GM12801 (cell line): ENCODE measurements around the gene KIF21B.

Source experiments
- TF ChIP-seq, protein P1 (sequence below): IDR thresholded peaks from one replicate; pipeline ENCODE4 v1.5.1; 2011; ENCODE audit warnings: control low read depth; ENCODE audit not compliant: insufficient read length; ENCODE audit errors: extremely low read depth

The KIF21B gene

DNA sequence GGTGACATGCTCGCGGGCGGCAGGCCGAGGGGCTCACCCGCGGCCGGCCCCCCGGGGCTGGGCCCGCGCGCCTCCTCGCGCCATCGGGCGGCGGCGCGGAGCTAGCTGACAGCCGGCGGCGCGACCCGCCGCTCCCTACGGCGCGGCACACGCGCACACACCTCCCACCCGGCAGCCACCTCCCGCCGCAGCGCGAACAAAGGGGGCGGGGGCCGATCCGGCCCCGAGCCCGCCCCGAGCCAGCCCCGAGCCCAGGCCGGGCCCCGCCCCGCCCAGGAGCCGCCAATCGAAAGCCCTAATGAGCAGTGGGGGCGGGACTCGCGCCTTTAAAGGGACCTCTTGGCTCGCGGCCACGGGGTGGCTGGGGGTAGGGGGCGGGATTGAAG lies at the start of gene KIF21B:
TSS of gene KIF21B (minus strand) at position 198 of the 386 bp plus-strand sequence. CDS start 331 bp downstream, outside the sequence.
- TF ChIP-seq, protein P1, sequence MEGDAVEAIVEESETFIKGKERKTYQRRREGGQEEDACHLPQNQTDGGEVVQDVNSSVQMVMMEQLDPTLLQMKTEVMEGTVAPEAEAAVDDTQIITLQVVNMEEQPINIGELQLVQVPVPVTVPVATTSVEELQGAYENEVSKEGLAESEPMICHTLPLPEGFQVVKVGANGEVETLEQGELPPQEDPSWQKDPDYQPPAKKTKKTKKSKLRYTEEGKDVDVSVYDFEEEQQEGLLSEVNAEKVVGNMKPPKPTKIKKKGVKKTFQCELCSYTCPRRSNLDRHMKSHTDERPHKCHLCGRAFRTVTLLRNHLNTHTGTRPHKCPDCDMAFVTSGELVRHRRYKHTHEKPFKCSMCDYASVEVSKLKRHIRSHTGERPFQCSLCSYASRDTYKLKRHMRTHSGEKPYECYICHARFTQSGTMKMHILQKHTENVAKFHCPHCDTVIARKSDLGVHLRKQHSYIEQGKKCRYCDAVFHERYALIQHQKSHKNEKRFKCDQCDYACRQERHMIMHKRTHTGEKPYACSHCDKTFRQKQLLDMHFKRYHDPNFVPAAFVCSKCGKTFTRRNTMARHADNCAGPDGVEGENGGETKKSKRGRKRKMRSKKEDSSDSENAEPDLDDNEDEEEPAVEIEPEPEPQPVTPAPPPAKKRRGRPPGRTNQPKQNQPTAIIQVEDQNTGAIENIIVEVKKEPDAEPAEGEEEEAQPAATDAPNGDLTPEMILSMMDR: no peak

DNA sequence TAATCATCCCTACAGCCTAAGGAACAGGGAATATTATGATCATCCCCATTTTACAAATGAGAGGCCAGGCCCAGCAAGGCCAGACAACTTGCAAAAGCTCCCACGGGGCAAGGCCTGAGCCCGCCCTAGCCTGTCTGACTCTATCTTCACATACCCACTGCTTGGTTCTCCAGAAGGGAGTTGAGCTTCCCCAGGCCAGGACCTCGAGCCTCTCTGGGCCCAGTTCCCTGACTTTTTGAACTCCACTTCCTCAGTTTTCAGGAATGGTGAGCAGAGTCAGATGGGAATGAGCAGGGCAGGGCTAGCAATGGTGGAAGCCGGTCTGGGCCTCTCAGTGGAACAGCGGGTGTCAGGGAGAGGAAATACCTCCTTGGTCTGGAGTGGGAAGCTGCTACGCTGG lies 49.4 kb upstream of the KIF21B start:
- TF ChIP-seq, protein P1: no peak

DNA sequence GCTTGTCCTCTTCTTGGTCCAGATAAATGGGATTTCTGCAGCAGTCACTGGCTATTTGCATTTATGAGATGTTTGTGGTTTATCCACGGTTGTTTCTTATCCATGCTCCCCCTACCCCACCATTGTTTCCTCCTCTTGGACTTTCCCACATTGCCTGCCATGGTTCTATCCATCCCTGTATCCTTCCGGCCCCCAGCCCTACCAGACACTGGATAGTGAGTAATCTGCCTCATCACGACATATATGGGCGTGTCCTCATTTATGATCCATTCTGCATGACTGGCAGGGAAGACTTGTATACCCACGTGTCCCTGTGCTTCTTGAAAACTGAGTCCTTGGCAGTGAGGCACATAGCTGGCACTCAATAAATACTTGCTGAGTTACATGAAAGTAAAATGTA lies 48.6 kb upstream of the KIF21B start:
- TF ChIP-seq, protein P1: no peak

- TF ChIP-seq, protein P1: no peak
Measured at GRCh38 chr1:201069636-201070035, 46.1 kb upstream of the KIF21B start.

- TF ChIP-seq, protein P1: no peak
Measured at GRCh38 chr1:201068976-201069375, 45.5 kb upstream of the KIF21B start.

- TF ChIP-seq, protein P1: no peak
Measured at GRCh38 chr1:201066986-201067385, 43.5 kb upstream of the KIF21B start.

- TF ChIP-seq, protein P1: no peak
Measured at GRCh38 chr1:201065686-201066085, 42.2 kb upstream of the KIF21B start.

- TF ChIP-seq, protein P1: no peak
Measured at GRCh38 chr1:201064806-201065205, 41.3 kb upstream of the KIF21B start.
